Cerebellar nuclear complex (tissue), 1 donor: Measurements from ENCODE around the gene FRMD1.

Experiments used
- DNase-seq, 2 experiments: peaks; one replicate each; lab custom pipeline; 2025; lab: John Stamatoyannopoulos, UW

FRMD1 gene

GRCh38 chr6:168111911-168112310 is 32.9 kb upstream of the FRMD1 start:
- no peak for DNase-seq

GRCh38 chr6:168110437-168110836 is 31.4 kb upstream of the FRMD1 start:
- DNase-seq = no peak

GRCh38 chr6:168109171-168109570 is 30.2 kb upstream of the FRMD1 start:
- DNase-seq = no peak

GRCh38 chr6:168107191-168107983 is 28.4 kb upstream of the FRMD1 start:
- no peak for DNase-seq

GRCh38 chr6:168106633-168107005 is 27.6 kb upstream of the FRMD1 start:
- no peak for DNase-seq

GRCh38 chr6:168105813-168106632 is 27.0 kb upstream of the FRMD1 start:
- DNase-seq = no peak

GRCh38 chr6:168104636-168105035 is 25.6 kb upstream of the FRMD1 start:
- DNase-seq = no peak

- DNase-seq = no peak
These were observed 24.2 kb upstream of the FRMD1 start for GRCh38 chr6:168103050-168103830.

- no peak for DNase-seq
These were observed 23.4 kb upstream of the FRMD1 start for GRCh38 chr6:168102315-168102985.

GRCh38 chr6:168101590-168102314 is 22.7 kb upstream of the FRMD1 start:
- no peak for DNase-seq

- no peak for DNase-seq
These were observed 22.0 kb upstream of the FRMD1 start for GRCh38 chr6:168100803-168101589.

- no peak for DNase-seq
These were observed 21.2 kb upstream of the FRMD1 start for GRCh38 chr6:168100011-168100802.

- no peak for DNase-seq
These were observed 20.4 kb upstream of the FRMD1 start for GRCh38 chr6:168099201-168100010.

- DNase-seq = no peak
These were observed 19.4 kb upstream of the FRMD1 start for GRCh38 chr6:168098431-168098861.

GRCh38 chr6:168097621-168098430 is 18.8 kb upstream of the FRMD1 start:
- DNase-seq = no peak

GRCh38 chr6:168097221-168097620 is 18.2 kb upstream of the FRMD1 start:
- no peak for DNase-seq

- no peak for DNase-seq
These were observed 17.3 kb upstream of the FRMD1 start for GRCh38 chr6:168096271-168096764.
